GM23338 (cell line): ENCODE measurements around the gene MED12L. TPM values are rescaled to one million over a fixed set of nuclear protein-coding genes. Genes with fewer than 3 reads are reported as not detected.

Experiments used
- ATAC-seq: fragments of 200-7000 bp; cut with Tn5 transposase; 3 replicates; pipeline ENCODE4 v1.9.1; 2020
- DNase-seq: peaks from one replicate; pipeline ENCODE4 v3.0.0-alpha.2; 2015; ENCODE audit warnings: low spot score
- H2AFZ ChIP-seq: fragments of 200-600 bp; sonication (generic); 2 replicates; pipeline ENCODE4 v1.8.0; 2016; ENCODE audit warnings: antibody characterized with exemption, mild to moderate bottlenecking, moderate library complexity
- H3F3A ChIP-seq: fragments of 200-600 bp; sonication (generic); replicated peaks from 2 replicates; pipeline ENCODE4 v1.8.0; 2017; ENCODE audit warnings: antibody characterized with exemption, mixed run types, low read depth
- H3K27ac ChIP-seq: fragments of 200-600 bp; sonication (generic); 2 replicates; pipeline ENCODE4 v1.6.1; 2016; ENCODE audit warnings: low read depth
- H3K27me3 ChIP-seq: fragments of 200-600 bp; sonication (generic); 2 replicates; pipeline ENCODE4 v1.8.0; 2016; ENCODE audit warnings: mild to moderate bottlenecking, mixed run types, moderate library complexity; ENCODE audit not compliant: insufficient read depth
- H3K36me3 ChIP-seq: fragments of 200-600 bp; sonication (generic); 2 replicates; pipeline ENCODE4 v1.8.0; 2016; ENCODE audit warnings: mild to moderate bottlenecking; ENCODE audit not compliant: insufficient read depth
- H3K4me1 ChIP-seq: fragments of 200-600 bp; sonication (generic); 2 replicates; pipeline ENCODE4 v1.8.0; 2016; ENCODE audit warnings: mild to moderate bottlenecking, moderate library complexity; ENCODE audit not compliant: insufficient read depth
- H3K4me2 ChIP-seq: fragments of 200-600 bp; sonication (generic); 2 replicates; pipeline ENCODE4 v1.7.1; 2017; ENCODE audit warnings: mixed run types
- H3K4me3 ChIP-seq: fragments of 200-600 bp; sonication (generic); 2 replicates; pipeline ENCODE4 v1.6.1; 2016; ENCODE audit warnings: mixed run types
- H3K79me2 ChIP-seq: fragments of 200-600 bp; sonication (generic); replicated peaks from 2 replicates; pipeline ENCODE4 v1.8.0; 2017; ENCODE audit warnings: mild to moderate bottlenecking; ENCODE audit not compliant: insufficient read depth
- H3K9me2 ChIP-seq: fragments of 200-600 bp; sonication (generic); 2 replicates; pipeline ENCODE4 v1.8.0; 2017; ENCODE audit not compliant: insufficient read depth
- H4K20me1 ChIP-seq: fragments of 200-600 bp; sonication (generic); replicated peaks from 2 replicates; pipeline ENCODE4 v1.8.0; 2017; ENCODE audit warnings: mild to moderate bottlenecking; ENCODE audit not compliant: insufficient read depth
- H3K27ac Mint-ChIP-seq: 2 replicates; pipeline ENCODE4 v1.8.0; 2020; ENCODE audit warnings: inconsistent platforms, mild to moderate bottlenecking, moderate library complexity, mixed read lengths
- H3K27me3 Mint-ChIP-seq: 3 replicates; pipeline ENCODE4 v1.8.0; 2022; ENCODE audit warnings: low read depth, mild to moderate bottlenecking, moderate library complexity, mixed read lengths, inconsistent platforms; ENCODE audit not compliant: insufficient read depth, poor library complexity
- H3K36me3 Mint-ChIP-seq: 3 replicates; pipeline ENCODE4 v1.8.0; 2021; ENCODE audit warnings: low read depth, mild to moderate bottlenecking, inconsistent platforms, moderate library complexity, mixed read lengths
- H3K4me1 Mint-ChIP-seq: 3 replicates; pipeline ENCODE4 v1.8.0; 2020; ENCODE audit warnings: mild to moderate bottlenecking, inconsistent platforms, mixed read lengths
- H3K4me3 Mint-ChIP-seq: 3 replicates; pipeline ENCODE4 v1.8.0; 2021; ENCODE audit warnings: moderate library complexity, mild to moderate bottlenecking, inconsistent platforms, mixed read lengths
- H3K9me3 Mint-ChIP-seq: 3 replicates; pipeline ENCODE4 v1.8.0; 2020; ENCODE audit warnings: moderate library complexity, mild to moderate bottlenecking, inconsistent platforms, mixed read lengths
- CREB1 ChIP-seq: fragments of 250-450 bp; sonication (Bioruptor Pico); IDR thresholded peaks from 2 replicates; pipeline ENCODE4 v1.5.0; 2020; ENCODE audit warnings: low read depth, mild to moderate bottlenecking, moderate library complexity
- EZH2 ChIP-seq: fragments of 200-600 bp; sonication (generic); IDR thresholded peaks from one replicate; pipeline ENCODE4 v1.8.0; 2017; ENCODE audit warnings: antibody characterized with exemption, mild to moderate bottlenecking, low read depth; ENCODE audit not compliant: unreplicated experiment
- EZH2phosphoT487 ChIP-seq: fragments of 200-600 bp; sonication (generic); IDR thresholded peaks from one replicate; pipeline ENCODE4 v1.8.1; 2018; ENCODE audit warnings: antibody characterized with exemption; ENCODE audit not compliant: unreplicated experiment
- JUNB ChIP-seq: IDR thresholded peaks from one replicate; pipeline ENCODE4 v1.6.1; 2016; ENCODE audit warnings: antibody characterized with exemption; ENCODE audit not compliant: unreplicated experiment
- NANOG ChIP-seq: IDR thresholded peaks from 2 replicates; pipeline ENCODE4 v1.6.1; 2016; ENCODE audit warnings: antibody characterized with exemption, borderline replicate concordance
- POLR2AphosphoS5 ChIP-seq: IDR thresholded peaks from 2 replicates; pipeline ENCODE4 v1.6.1; 2016; ENCODE audit warnings: antibody characterized with exemption, low read depth
- STAT1 ChIP-seq: IDR thresholded peaks from one replicate; pipeline ENCODE4 v1.6.1; 2016; ENCODE audit warnings: antibody characterized with exemption; ENCODE audit not compliant: unreplicated experiment
- ZNF114 ChIP-seq: fragments of 250-450 bp; sonication (Bioruptor Pico); IDR thresholded peaks from 2 replicates; pipeline ENCODE4 v1.5.0; 2020; ENCODE audit warnings: mild to moderate bottlenecking, moderate library complexity
- ZNF331 ChIP-seq: fragments of 250-450 bp; sonication (Bioruptor Pico); IDR thresholded peaks from 2 replicates; pipeline ENCODE4 v1.5.0; 2020; ENCODE audit warnings: low read depth, mild to moderate bottlenecking, moderate library complexity
- polyA plus RNA-seq: library from polyadenylated mRNA; unstranded; fragments of >200 nt; fragmentation: Nextera tagmentation; extraction: Ambion mirVana; gene quantifications from 2 replicates; pipeline ENCODE4 v1.2.1, GENCODE V29; 2016
- total RNA-seq: library from RNA; depleted of rRNA; stranded (reverse); fragments of >200 nt; shearing (Covaris generic); gene quantifications from 2 replicates; pipeline ENCODE4 v1.2.3, GENCODE V29; 2014
- TF ChIP-seq, protein P1 (sequence below): IDR thresholded peaks from one replicate; pipeline ENCODE4 v1.6.1; 2018; ENCODE audit warnings: antibody characterized with exemption; ENCODE audit not compliant: unreplicated experiment
- TF ChIP-seq, protein P2 (sequence below): fragments of 250-450 bp; sonication (Bioruptor Pico); IDR thresholded peaks from 2 replicates; pipeline ENCODE4 v1.5.0; 2020; ENCODE audit warnings: mild to moderate bottlenecking, moderate library complexity
- TF ChIP-seq, protein P3 (sequence below), 2 experiments: fragments of 200-600 bp in 1 of 2; sonication (generic) in 1 of 2; conservative IDR thresholded peaks; 2 replicates each; pipeline versions ENCODE4 v1.5.1 to v1.6.1; 2016 to 2017; ENCODE audit warnings: antibody characterized with exemption in 2 of 2, low read depth in 2 of 2, mild to moderate bottlenecking in 2 of 2, moderate library complexity in 1 of 2
- TF ChIP-seq, protein P4 (sequence below): IDR thresholded peaks from 2 replicates; pipeline ENCODE4 v1.6.1; 2016; ENCODE audit warnings: antibody characterized with exemption

MED12L gene
- total and polyA plus RNA-seq, 2 experiments from 2014 or later: 5.7 to 25.0 TPM

DNA sequence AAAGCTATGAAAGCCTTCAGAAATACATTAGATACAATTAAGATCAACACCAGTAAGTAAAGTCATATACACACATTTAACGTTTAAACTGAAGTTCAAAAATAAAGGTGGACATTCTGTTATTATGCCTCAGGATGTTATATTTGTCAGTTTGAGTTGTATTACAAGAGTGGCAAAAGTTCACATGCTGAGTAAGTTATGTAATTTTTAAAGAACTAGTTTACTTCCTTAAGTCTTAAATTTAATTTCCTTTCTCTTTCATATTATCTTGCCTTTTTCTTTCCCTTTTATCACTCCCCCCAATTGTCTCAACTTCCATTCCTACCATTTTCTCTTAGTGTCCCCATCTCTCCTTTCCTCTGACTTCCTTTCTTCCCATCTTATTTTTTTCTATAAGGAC lies 236.1 kb downstream of the MED12L start:
- Mint-ChIP-seq H3K27me3 (no peaks in the 10 kb centered on the region), H3K27ac (no peak overlapping the region), H3K9me3 (no peaks in the 10 kb centered on the region), H3K4me1 (peaks cover 15% of the 10 kb centered on the region), H3K4me3 (no peak overlapping the region), H3K36me3 (peaks cover 4% of the 10 kb centered on the region; the same call in 1 of the 3 replicates)
- H3K79me2 ChIP-seq: no peaks in the 10 kb centered on the region
- H3K36me3 ChIP-seq: no peaks in the 10 kb centered on the region
- DNase-seq (no peak), ATAC-seq (no peak)
- no peak overlapping the region for H2AFZ ChIP-seq
- no peaks in the 10 kb centered on the region for H4K20me1 ChIP-seq
- H3K4me1 ChIP-seq: peaks cover 13% of the 10 kb centered on the region
- TF ChIP-seq NANOG: no peak
- TF ChIP-seq EZH2: no peak
- TF ChIP-seq POLR2AphosphoS5: no peak
- TF ChIP-seq ZNF114 (CRISPR knock-in tag): no peak
- TF ChIP-seq, protein P1, sequence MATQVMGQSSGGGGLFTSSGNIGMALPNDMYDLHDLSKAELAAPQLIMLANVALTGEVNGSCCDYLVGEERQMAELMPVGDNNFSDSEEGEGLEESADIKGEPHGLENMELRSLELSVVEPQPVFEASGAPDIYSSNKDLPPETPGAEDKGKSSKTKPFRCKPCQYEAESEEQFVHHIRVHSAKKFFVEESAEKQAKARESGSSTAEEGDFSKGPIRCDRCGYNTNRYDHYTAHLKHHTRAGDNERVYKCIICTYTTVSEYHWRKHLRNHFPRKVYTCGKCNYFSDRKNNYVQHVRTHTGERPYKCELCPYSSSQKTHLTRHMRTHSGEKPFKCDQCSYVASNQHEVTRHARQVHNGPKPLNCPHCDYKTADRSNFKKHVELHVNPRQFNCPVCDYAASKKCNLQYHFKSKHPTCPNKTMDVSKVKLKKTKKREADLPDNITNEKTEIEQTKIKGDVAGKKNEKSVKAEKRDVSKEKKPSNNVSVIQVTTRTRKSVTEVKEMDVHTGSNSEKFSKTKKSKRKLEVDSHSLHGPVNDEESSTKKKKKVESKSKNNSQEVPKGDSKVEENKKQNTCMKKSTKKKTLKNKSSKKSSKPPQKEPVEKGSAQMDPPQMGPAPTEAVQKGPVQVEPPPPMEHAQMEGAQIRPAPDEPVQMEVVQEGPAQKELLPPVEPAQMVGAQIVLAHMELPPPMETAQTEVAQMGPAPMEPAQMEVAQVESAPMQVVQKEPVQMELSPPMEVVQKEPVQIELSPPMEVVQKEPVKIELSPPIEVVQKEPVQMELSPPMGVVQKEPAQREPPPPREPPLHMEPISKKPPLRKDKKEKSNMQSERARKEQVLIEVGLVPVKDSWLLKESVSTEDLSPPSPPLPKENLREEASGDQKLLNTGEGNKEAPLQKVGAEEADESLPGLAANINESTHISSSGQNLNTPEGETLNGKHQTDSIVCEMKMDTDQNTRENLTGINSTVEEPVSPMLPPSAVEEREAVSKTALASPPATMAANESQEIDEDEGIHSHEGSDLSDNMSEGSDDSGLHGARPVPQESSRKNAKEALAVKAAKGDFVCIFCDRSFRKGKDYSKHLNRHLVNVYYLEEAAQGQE: no peak
- TF ChIP-seq, protein P2, sequence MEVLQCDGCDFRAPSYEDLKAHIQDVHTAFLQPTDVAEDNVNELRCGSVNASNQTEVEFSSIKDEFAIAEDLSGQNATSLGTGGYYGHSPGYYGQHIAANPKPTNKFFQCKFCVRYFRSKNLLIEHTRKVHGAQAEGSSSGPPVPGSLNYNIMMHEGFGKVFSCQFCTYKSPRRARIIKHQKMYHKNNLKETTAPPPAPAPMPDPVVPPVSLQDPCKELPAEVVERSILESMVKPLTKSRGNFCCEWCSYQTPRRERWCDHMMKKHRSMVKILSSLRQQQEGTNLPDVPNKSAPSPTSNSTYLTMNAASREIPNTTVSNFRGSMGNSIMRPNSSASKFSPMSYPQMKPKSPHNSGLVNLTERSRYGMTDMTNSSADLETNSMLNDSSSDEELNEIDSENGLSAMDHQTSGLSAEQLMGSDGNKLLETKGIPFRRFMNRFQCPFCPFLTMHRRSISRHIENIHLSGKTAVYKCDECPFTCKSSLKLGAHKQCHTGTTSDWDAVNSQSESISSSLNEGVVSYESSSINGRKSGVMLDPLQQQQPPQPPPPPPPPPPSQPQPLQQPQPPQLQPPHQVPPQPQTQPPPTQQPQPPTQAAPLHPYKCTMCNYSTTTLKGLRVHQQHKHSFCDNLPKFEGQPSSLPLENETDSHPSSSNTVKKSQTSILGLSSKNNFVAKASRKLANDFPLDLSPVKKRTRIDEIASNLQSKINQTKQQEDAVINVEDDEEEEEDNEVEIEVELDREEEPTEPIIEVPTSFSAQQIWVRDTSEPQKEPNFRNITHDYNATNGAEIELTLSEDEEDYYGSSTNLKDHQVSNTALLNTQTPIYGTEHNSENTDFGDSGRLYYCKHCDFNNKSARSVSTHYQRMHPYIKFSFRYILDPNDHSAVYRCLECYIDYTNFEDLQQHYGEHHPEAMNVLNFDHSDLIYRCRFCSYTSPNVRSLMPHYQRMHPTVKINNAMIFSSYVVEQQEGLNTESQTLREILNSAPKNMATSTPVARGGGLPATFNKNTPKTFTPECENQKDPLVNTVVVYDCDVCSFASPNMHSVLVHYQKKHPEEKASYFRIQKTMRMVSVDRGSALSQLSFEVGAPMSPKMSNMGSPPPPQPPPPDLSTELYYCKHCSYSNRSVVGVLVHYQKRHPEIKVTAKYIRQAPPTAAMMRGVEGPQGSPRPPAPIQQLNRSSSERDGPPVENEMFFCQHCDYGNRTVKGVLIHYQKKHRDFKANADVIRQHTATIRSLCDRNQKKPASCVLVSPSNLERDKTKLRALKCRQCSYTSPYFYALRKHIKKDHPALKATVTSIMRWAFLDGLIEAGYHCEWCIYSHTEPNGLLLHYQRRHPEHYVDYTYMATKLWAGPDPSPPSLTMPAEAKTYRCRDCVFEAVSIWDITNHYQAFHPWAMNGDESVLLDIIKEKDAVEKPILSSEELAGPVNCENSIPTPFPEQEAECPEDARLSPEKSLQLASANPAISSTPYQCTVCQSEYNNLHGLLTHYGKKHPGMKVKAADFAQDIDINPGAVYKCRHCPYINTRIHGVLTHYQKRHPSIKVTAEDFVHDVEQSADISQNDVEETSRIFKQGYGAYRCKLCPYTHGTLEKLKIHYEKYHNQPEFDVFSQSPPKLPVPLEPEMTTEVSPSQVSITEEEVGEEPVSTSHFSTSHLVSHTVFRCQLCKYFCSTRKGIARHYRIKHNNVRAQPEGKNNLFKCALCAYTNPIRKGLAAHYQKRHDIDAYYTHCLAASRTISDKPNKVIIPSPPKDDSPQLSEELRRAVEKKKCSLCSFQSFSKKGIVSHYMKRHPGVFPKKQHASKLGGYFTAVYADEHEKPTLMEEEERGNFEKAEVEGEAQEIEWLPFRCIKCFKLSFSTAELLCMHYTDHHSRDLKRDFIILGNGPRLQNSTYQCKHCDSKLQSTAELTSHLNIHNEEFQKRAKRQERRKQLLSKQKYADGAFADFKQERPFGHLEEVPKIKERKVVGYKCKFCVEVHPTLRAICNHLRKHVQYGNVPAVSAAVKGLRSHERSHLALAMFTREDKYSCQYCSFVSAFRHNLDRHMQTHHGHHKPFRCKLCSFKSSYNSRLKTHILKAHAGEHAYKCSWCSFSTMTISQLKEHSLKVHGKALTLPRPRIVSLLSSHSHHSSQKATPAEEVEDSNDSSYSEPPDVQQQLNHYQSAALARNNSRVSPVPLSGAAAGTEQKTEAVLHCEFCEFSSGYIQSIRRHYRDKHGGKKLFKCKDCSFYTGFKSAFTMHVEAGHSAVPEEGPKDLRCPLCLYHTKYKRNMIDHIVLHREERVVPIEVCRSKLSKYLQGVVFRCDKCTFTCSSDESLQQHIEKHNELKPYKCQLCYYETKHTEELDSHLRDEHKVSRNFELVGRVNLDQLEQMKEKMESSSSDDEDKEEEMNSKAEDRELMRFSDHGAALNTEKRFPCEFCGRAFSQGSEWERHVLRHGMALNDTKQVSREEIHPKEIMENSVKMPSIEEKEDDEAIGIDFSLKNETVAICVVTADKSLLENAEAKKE (CRISPR knock-in tag): no peak
- TF ChIP-seq JUNB: no peak
- TF ChIP-seq STAT1: no peak
- TF ChIP-seq EZH2phosphoT487: no peak
- TF ChIP-seq, protein P3, sequence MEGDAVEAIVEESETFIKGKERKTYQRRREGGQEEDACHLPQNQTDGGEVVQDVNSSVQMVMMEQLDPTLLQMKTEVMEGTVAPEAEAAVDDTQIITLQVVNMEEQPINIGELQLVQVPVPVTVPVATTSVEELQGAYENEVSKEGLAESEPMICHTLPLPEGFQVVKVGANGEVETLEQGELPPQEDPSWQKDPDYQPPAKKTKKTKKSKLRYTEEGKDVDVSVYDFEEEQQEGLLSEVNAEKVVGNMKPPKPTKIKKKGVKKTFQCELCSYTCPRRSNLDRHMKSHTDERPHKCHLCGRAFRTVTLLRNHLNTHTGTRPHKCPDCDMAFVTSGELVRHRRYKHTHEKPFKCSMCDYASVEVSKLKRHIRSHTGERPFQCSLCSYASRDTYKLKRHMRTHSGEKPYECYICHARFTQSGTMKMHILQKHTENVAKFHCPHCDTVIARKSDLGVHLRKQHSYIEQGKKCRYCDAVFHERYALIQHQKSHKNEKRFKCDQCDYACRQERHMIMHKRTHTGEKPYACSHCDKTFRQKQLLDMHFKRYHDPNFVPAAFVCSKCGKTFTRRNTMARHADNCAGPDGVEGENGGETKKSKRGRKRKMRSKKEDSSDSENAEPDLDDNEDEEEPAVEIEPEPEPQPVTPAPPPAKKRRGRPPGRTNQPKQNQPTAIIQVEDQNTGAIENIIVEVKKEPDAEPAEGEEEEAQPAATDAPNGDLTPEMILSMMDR (conservative IDR thresholded peaks at IDR 0.05; ENCODE audit: low read depth in 2 of 2): no peak
- TF ChIP-seq ZNF331 (CRISPR knock-in tag): no peak
- TF ChIP-seq CREB1 (CRISPR knock-in tag): no peak
- TF ChIP-seq, protein P4, sequence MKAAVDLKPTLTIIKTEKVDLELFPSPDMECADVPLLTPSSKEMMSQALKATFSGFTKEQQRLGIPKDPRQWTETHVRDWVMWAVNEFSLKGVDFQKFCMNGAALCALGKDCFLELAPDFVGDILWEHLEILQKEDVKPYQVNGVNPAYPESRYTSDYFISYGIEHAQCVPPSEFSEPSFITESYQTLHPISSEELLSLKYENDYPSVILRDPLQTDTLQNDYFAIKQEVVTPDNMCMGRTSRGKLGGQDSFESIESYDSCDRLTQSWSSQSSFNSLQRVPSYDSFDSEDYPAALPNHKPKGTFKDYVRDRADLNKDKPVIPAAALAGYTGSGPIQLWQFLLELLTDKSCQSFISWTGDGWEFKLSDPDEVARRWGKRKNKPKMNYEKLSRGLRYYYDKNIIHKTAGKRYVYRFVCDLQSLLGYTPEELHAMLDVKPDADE: no peak
- H3K4me2 ChIP-seq: no peak overlapping the region
- H3K27ac ChIP-seq: no peak overlapping the region
- no peaks in the 10 kb centered on the region for H3K27me3 ChIP-seq
- peaks cover 3% of the 10 kb centered on the region for H3K9me2 ChIP-seq
- no peak overlapping the region for H3K4me3 ChIP-seq
- H3F3A ChIP-seq: no peaks in the 10 kb centered on the region
